Osteoblast (primary cell): Measurements from ENCODE around the gene RAD51B. TPM values are rescaled to one million over a fixed set of nuclear protein-coding genes. Genes with fewer than 3 reads are reported as not detected.
"Not testable (repeated sequence)": the region's sequence is repeated elsewhere in the genome, so short reads cannot be mapped to it uniquely, and the experiment has no call there.

ENCODE experiments used
- DNase-seq: peaks from one replicate; pipeline ENCODE4 v3.0.0; 2011; ENCODE audit warnings: low spot score, mixed read lengths; ENCODE audit not compliant: insufficient read length; ENCODE audit errors: missing footprints
- H2AFZ ChIP-seq: 2 replicates; pipeline ENCODE4 v1.6.0; 2011; ENCODE audit warnings: mild to moderate bottlenecking, low read length
- H3K27ac ChIP-seq: 2 replicates; pipeline ENCODE4 v1.5.1; 2011; ENCODE audit warnings: mild to moderate bottlenecking, low read depth, low read length, moderate library complexity
- H3K27me3 ChIP-seq: 2 replicates; pipeline ENCODE4 v1.6.0; 2012; ENCODE audit warnings: mild to moderate bottlenecking, control low read depth, inconsistent platforms, low read length, moderate library complexity; ENCODE audit not compliant: insufficient read depth
- H3K36me3 ChIP-seq: 2 replicates; pipeline ENCODE4 v1.5.1; 2011; ENCODE audit warnings: mild to moderate bottlenecking, low read length, control low read depth, moderate library complexity; ENCODE audit not compliant: insufficient read depth
- H3K4me1 ChIP-seq: 2 replicates; pipeline ENCODE4 v1.5.1; 2011; ENCODE audit warnings: mild to moderate bottlenecking, low read length, control low read depth, moderate library complexity; ENCODE audit not compliant: insufficient read depth
- H3K4me2 ChIP-seq: 2 replicates; pipeline ENCODE4 v1.6.0; 2011; ENCODE audit warnings: mild to moderate bottlenecking, low read length; ENCODE audit not compliant: insufficient read depth
- H3K4me3 ChIP-seq: fragments of 200-600 bp; sonication (generic); 3 replicates; pipeline ENCODE4 v1.5.1; 2012; ENCODE audit warnings: mild to moderate bottlenecking, low read length, inconsistent platforms; ENCODE audit not compliant: insufficient read depth
- H3K79me2 ChIP-seq: 2 replicates; pipeline ENCODE4 v1.6.0; 2012; ENCODE audit warnings: mild to moderate bottlenecking, low read length, control low read depth, inconsistent platforms; ENCODE audit not compliant: insufficient read depth
- H3K9me3 ChIP-seq: 2 replicates; pipeline ENCODE4 v1.5.1; 2011; ENCODE audit warnings: low read depth, low read length, control low read depth
- H4K20me1 ChIP-seq: 2 replicates; pipeline ENCODE4 v1.6.0; 2012; ENCODE audit warnings: mild to moderate bottlenecking, low read length, control low read depth; ENCODE audit not compliant: insufficient read depth
- total RNA-seq: library from RNA; depleted of rRNA; stranded (reverse); fragments of >200 nt; gene quantifications from 2 replicates; pipeline ENCODE4 v1.2.3, GENCODE V29; 2012
- TF ChIP-seq, protein P1 (sequence below): IDR thresholded peaks from 2 replicates; pipeline ENCODE4 v1.5.1; 2011; ENCODE audit warnings: mild to moderate bottlenecking, low read depth, low read length, moderate library complexity; ENCODE audit errors: extremely low read depth

RAD51B gene
- total RNA-seq, 1 donor: 13.8 TPM

DNA sequence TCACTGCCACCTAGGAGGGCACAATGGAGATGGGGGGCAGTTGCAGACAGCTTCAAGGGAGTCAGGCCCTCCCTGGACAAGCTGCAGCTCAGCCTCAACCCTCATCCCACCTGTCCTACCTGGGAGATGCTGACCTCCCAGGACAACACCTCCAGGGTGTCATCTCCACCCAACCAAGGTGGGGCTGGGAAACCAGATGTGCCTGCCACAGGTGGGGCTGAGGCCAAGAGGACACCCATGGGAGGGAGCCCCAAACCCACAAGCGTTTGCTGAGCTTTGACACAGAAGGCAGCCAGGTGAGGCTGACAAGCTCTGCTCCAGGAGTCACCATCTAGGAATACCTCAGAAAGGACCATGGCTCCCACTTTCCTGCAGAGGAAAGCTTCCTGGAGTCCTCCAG lies 941.8 kb downstream of the RAD51B start:
- Histone ChIP-seq H2AFZ (no peak overlapping the region), H3K4me2 (no peak overlapping the region), H3K36me3 (no peaks in the 10 kb centered on the region), H3K4me3 (no peak overlapping the region), H4K20me1 (no peaks in the 10 kb centered on the region), H3K9me3 (no peaks in the 10 kb centered on the region), H3K27me3 (no peaks in the 10 kb centered on the region), H3K27ac (no peak overlapping the region), H3K79me2 (no peaks in the 10 kb centered on the region), H3K4me1 (peaks cover 20% of the 10 kb centered on the region)
- no peak for DNase-seq
- TF ChIP-seq, protein P1, sequence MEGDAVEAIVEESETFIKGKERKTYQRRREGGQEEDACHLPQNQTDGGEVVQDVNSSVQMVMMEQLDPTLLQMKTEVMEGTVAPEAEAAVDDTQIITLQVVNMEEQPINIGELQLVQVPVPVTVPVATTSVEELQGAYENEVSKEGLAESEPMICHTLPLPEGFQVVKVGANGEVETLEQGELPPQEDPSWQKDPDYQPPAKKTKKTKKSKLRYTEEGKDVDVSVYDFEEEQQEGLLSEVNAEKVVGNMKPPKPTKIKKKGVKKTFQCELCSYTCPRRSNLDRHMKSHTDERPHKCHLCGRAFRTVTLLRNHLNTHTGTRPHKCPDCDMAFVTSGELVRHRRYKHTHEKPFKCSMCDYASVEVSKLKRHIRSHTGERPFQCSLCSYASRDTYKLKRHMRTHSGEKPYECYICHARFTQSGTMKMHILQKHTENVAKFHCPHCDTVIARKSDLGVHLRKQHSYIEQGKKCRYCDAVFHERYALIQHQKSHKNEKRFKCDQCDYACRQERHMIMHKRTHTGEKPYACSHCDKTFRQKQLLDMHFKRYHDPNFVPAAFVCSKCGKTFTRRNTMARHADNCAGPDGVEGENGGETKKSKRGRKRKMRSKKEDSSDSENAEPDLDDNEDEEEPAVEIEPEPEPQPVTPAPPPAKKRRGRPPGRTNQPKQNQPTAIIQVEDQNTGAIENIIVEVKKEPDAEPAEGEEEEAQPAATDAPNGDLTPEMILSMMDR: no peak

DNA sequence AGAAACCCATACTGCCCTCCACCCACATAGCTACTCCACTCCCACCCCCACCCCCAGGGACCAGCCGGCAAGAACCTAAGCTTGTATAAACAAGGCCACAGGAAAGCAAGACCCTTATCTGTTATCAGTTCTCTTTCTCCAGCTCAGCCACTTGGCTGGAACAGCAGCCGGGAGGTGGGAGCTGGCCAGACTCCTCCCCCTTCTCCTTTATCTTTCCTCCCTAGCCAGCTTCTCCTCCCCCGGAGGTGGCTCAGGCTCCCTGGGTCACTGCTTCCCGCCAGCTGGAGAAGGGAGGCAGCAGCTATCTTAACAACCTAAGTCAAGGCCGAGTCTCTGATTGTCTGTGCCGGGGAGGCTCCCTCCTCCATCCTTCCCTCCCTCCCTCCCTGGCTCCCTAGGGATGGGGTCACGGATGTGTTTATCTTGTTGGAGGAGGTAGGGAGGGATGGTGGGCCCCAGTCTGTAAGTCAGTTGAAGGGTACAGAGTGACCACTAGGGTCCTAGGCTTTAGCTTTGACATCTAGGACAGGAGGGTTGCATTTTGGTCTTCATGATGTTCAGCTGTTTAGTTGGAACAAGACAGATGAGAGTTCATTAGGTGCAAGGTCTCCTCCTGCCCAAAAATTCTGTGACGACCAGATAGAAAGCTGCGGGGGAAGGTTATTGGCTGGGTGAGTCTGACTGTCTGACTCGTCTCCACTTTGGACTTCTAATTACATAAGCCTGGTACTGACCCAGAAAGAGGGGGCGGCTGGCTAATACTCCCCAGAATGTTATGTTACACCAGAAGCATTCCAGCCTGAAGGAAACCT lies 943.6 kb downstream of the RAD51B start:
- no peaks in the 10 kb centered on the region for H3K27me3 ChIP-seq
- H3K27ac ChIP-seq: peak overlapping the region; percentile 72
- H4K20me1 ChIP-seq: no peaks in the 10 kb centered on the region
- no peaks in the 10 kb centered on the region for H3K36me3 ChIP-seq
- DNase-seq: peak; percentile 93
- peak overlapping the region; percentile 46 for H3K4me3 ChIP-seq
- peaks cover 20% of the 10 kb centered on the region for H3K4me1 ChIP-seq
- TF ChIP-seq, protein P1: no peak
- H3K79me2 ChIP-seq: no peaks in the 10 kb centered on the region
- H3K4me2 ChIP-seq: peak overlapping the region; percentile 67
- H2AFZ ChIP-seq: peak overlapping the region; percentile 79
- H3K9me3 ChIP-seq: no peaks in the 10 kb centered on the region

DNA sequence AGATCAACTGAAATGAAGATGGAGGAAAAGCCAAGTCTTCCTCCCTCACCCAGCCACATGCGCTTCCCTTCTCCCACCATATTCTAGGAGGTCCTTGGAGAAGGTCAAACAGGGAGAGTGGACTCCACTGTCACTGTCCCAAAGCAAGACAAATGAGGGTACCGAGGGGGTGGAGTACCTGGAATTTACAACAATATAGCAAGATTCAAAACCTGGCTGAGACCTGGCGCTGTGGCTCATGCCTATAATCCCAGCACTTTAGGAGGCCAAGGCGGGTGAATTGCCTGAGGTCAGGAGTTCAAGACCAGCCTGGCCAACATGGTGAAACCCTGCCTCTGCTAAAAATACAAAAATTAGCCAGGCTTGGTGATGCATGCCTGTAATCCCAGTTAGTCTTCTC lies 944.3 kb downstream of the RAD51B start:
- Histone ChIP-seq H3K4me2 (peak overlapping the region; percentile 67), H3K27ac (peak overlapping the region; percentile 72), H2AFZ (peak overlapping the region; percentile 79)

DNA sequence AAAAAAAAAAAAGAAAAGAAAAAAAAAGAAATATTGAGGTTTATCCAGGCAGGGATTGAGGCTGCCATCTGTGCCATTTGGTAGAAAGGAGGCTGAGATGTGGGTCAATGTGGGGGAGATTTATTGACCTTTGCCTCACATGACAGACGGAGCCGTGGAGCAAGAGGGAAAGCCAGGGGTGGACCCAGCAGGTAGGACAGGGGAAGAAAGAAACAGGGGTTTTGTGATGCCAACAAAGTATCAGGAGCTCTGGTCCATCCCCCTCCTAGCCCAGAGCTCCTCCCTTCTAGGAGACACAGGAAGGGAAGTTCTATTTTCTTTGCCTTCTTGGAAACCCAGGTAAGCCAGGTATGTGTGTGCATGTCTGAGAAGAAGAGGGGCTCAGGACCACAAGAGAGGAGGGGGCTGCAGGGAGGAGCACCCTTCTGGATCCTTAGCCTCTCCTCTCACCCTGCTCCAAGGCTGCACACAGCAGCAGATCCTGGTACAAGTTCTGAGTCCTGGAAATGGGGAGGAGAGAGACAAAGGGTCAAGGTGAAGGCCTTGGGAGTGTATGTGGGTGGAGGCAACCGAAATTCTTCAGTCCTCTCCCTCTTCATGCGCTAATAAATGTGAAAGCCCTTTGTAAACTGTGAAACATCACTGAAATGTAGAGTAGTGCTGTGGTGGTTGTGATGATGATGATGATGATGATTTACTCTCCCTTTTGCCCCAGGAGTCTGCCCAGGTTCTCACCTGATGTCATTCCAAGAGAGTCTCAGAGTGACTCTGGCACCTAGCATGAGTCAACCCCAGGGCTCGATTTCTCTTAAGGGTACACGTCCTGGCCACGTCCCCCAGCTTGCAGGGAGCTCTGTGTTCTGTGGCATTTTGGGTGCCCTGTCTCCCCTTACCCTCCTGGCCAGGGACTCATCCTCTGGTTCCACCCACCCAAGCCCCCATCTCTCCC lies 947.0 kb downstream of the RAD51B start:
- peaks cover 20% of the 10 kb centered on the region for H3K4me1 ChIP-seq
- no peaks in the 10 kb centered on the region for H3K79me2 ChIP-seq

More for the DNA sequence above, 944.3 kb downstream of the RAD51B start:
- not testable (repeated sequence) for DNase-seq, H3K9me3 ChIP-seq, H3K4me3 ChIP-seq, H3K79me2 ChIP-seq, H3K36me3 ChIP-seq, H3K27me3 ChIP-seq, H4K20me1 ChIP-seq
- H3K4me1 ChIP-seq: peaks cover 20% of the 10 kb centered on the region

More for the DNA sequence above, 947.0 kb downstream of the RAD51B start:
- Histone ChIP-seq H3K27ac (no peak overlapping the region), H3K27me3 (no peaks in the 10 kb centered on the region), H3K9me3 (no peaks in the 10 kb centered on the region), H2AFZ (no peak overlapping the region), H3K4me2 (no peak overlapping the region), H3K4me3 (no peak overlapping the region), H3K36me3 (no peaks in the 10 kb centered on the region), H4K20me1 (no peaks in the 10 kb centered on the region)
- peak; percentile 39 for DNase-seq
- TF ChIP-seq, protein P1: no peak
